GM19455 (cell line): ENCODE measurements around the gene SKA1.
"Not testable (repeated sequence)": the region's sequence is repeated elsewhere in the genome, so short reads cannot be mapped to it uniquely, and the experiment has no call there.

Source experiments
- ATAC-seq: cut with Tn5 transposase; IDR thresholded peaks from one replicate; pipeline ENCODE4 v1.9.1; 2021; ENCODE audit not compliant: unreplicated experiment

SKA1 gene

GRCh38 chr18:50428531-50429206, 53.8 kb downstream of the SKA1 start:
- no peak for ATAC-seq

- no peak for ATAC-seq
Observed at GRCh38 chr18:50429207-50429948, 54.5 kb downstream of the SKA1 start.

GRCh38 chr18:50432915-50433314, 58.1 kb downstream of the SKA1 start:
- ATAC-seq = no peak

GRCh38 chr18:50436742-50437141, 61.9 kb downstream of the SKA1 start:
- ATAC-seq = not testable (repeated sequence)

- ATAC-seq = no peak
Observed at GRCh38 chr18:50439460-50440015, 64.7 kb downstream of the SKA1 start.

GRCh38 chr18:50441016-50441415, 66.2 kb downstream of the SKA1 start:
- ATAC-seq = no peak

- no peak for ATAC-seq
Observed at GRCh38 chr18:50441501-50441900, 66.7 kb downstream of the SKA1 start.
